ENCODE data around the gene CD47. TPM values are rescaled to one million over a fixed set of nuclear protein-coding genes. Genes with fewer than 3 reads are reported as not detected.
A peak's percentile ranks its signal among the peaks of the same experiment; 100 is the strongest.

The CD47 gene
- total and polyA plus RNA-seq, 2 donors (not counting 1 experiment from before 2014, with no cell fraction given), result 86.4 to 259 TPM

DNA sequence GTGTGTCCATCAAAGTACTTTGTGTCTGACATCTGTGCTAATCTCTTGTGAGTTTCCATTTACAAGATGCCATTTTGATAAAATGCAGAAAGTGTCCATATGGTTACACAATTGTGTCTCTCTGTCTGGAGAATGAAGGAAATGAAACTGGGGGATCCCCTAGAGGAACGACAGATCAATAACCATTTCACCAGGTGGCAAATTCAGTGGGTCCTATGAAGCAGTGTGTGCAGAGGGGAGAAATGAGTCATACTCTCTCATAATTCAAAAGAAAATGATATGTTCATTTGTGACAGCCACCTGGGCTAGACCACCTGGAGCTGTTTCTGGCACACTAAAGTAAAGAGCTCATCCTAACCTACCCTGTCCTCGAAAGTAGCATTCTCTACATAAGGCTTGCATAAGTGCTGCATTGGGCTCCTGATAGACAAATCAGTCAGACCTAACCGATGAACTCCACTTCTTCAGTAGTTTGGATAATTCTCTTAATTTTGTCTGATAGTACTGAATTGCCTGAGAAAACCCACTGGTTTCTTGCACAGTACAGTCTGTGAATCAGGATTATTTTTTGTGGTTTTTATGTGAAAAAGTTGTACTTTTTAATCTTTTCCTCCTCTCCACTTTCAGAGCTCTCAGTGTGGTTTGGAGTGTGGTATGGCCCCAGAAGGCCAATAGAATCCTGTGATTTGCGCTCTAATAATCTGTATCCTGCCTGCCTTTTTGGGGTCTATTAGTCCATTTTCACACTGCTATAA lies 10.3 kb upstream of the CD47 start:
- H3K9ac ChIP-seq (ENCODE audit: low read length), result peak overlapping the region; percentile 33
- Mint-ChIP-seq H3K27ac (peak overlapping the region; percentile 88), H3K4me1 (peaks cover 58% of the 10 kb centered on the region), H3K27me3 (no peaks in the 10 kb centered on the region), H3K4me3 (peak overlapping the region; percentile 44), H3K9me3 (ENCODE audit: insufficient read depth) (no peaks in the 10 kb centered on the region)
- DNase-seq, result peak; percentile 85
- H3K4me3 ChIP-seq (ENCODE audit: control extremely low read depth in 1 of 5, extremely low read depth in 1 of 5, insufficient read depth in 1 of 5, low read depth in 2 of 5, low read length in 4 of 5), result no peak overlapping the region
- no peaks in the 10 kb centered on the region for H3K9me3 ChIP-seq (ENCODE audit: control extremely low read depth in 1 of 3, control insufficient read depth in 2 of 3, insufficient read depth in 1 of 3, low read length in 2 of 3)
- CTCF ChIA-PET, result interaction anchor here (0.9 to 2.3 kb wide), 9 partner anchors 11 to 173 kb away, joined by 3 to 8 read pairs (median 3); no protein-coding TSS in a partner anchor
- peak overlapping the region; percentile 57 for H3K4me2 ChIP-seq (replicated peaks; ENCODE audit: low read depth, low read length, poor library complexity, severe bottlenecking)
- no peaks in the 10 kb centered on the region for H3K27me3 ChIP-seq (replicated peaks in 1 of 4; ENCODE audit: control extremely low read depth in 1 of 4, control insufficient read depth in 3 of 4, insufficient read depth in 4 of 4, low read length in 3 of 4)
- no peaks in the 10 kb centered on the region for H4K20me1 ChIP-seq (ENCODE audit: control insufficient read depth, insufficient read depth, low read length, poor library complexity, severe bottlenecking)
- peak; percentile 83 for ATAC-seq (ENCODE audit: low read depth)
- peaks cover 48% of the 10 kb centered on the region in 2 donors for H3K4me1 ChIP-seq (ENCODE audit: control insufficient read depth in 2 of 2, insufficient read depth in 2 of 2, low read length in 2 of 2)
- H3K36me3 ChIP-seq (replicated peaks in 1 of 2; ENCODE audit: control extremely low read depth in 1 of 2, control insufficient read depth in 1 of 2, extremely low read depth in 1 of 2, insufficient read depth in 2 of 2, low read length in 1 of 2), result no peaks in the 10 kb centered on the region
- H2AFZ ChIP-seq (ENCODE audit: insufficient read depth, low read depth, low read length, poor library complexity, severe bottlenecking), result peak overlapping the region; percentile 19
- WGBS (ENCODE audit: insufficient coverage), result 0% methylated on average over 1 of the region's 4 CpGs
- H3K79me2 ChIP-seq (ENCODE audit: control insufficient read depth, insufficient read depth, low read length), result peaks cover 9% of the 10 kb centered on the region
- POLR2A ChIA-PET, result interaction anchor here (1.0 to 1.8 kb wide), 4 partner anchors 9 to 120 kb away, joined by 3 to 21 read pairs (median 6); no protein-coding TSS in a partner anchor
- peak overlapping the region; percentile 56 to 89 for H3K27ac ChIP-seq (ENCODE audit: low read length in 2 of 2)
- TF ChIP-seq, protein P1, sequence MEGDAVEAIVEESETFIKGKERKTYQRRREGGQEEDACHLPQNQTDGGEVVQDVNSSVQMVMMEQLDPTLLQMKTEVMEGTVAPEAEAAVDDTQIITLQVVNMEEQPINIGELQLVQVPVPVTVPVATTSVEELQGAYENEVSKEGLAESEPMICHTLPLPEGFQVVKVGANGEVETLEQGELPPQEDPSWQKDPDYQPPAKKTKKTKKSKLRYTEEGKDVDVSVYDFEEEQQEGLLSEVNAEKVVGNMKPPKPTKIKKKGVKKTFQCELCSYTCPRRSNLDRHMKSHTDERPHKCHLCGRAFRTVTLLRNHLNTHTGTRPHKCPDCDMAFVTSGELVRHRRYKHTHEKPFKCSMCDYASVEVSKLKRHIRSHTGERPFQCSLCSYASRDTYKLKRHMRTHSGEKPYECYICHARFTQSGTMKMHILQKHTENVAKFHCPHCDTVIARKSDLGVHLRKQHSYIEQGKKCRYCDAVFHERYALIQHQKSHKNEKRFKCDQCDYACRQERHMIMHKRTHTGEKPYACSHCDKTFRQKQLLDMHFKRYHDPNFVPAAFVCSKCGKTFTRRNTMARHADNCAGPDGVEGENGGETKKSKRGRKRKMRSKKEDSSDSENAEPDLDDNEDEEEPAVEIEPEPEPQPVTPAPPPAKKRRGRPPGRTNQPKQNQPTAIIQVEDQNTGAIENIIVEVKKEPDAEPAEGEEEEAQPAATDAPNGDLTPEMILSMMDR (IDR thresholded peaks at IDR 0.05), result no peak
- no peak for TF ChIP-seq EZH2 (IDR thresholded peaks at IDR 0.05; ENCODE audit: borderline replicate concordance, insufficient read depth, low read depth, low read length, poor library complexity, severe bottlenecking)
- intact Hi-C loops (cut with micrococcal nuclease), result loop anchor here (1.0 kb wide), 2 partner anchors 11 to 23 kb away; no protein-coding TSS in a partner anchor
